B cell (primary cell): ENCODE data around the gene STAT1. TPM values are rescaled to one million over a fixed set of nuclear protein-coding genes. Genes with fewer than 3 reads are reported as not detected.

ENCODE experiments used
- ATAC-seq: fragments of 200-7000 bp; cut with Tn5 transposase; one replicate; pipeline ENCODE4 v1.10.0; 2021; ENCODE audit warnings: low read depth, mild to moderate bottlenecking, moderate number of reproducible peaks, moderate library complexity
- CTCF ChIA-PET: fragments of 350-600 bp; sonication (Branson Sonifier 250); formaldehyde crosslinking; loops from one replicate; lab custom pipeline; 2021; ENCODE audit warnings: antibody characterized with exemption, inconsistent platforms; lab: Charles Lee
- POLR2A ChIA-PET: fragments of 350-600 bp; sonication (Branson Sonifier 250); formaldehyde crosslinking; loops from one replicate; lab custom pipeline; 2021; ENCODE audit warnings: antibody characterized with exemption; lab: Charles Lee
- DNase-seq: peaks from one replicate; pipeline ENCODE4 v3.0.0; 2013
- H2AFZ ChIP-seq: 2 replicates; pipeline ENCODE4 v1.6.1; 2012; ENCODE audit warnings: mild to moderate bottlenecking, low read depth, low read length; ENCODE audit not compliant: insufficient read depth, poor library complexity, severe bottlenecking
- H3K27ac ChIP-seq, 2 donors: 1 replicate in 1 of 2; 2 replicates in 1 of 2; pipeline ENCODE4 v1.5.1; 2012 to 2013; ENCODE audit warnings: low read length in 2 of 2, mild to moderate bottlenecking in 2 of 2, moderate library complexity in 1 of 2
- H3K27me3 ChIP-seq, 4 experiments: fragments of 200-600 bp in 1 of 4; sonication (generic) in 1 of 4; replicated peaks in 1 of 4; 1 replicate in 2 of 4; 2 replicates in 2 of 4; pipeline versions ENCODE4 v1.6.1 to v1.7.0; 2013 to 2016; ENCODE audit warnings: low read length in 3 of 4, mild to moderate bottlenecking in 2 of 4, mixed read lengths in 1 of 4, moderate library complexity in 1 of 4; ENCODE audit not compliant: insufficient read depth in 4 of 4, control insufficient read depth in 3 of 4; ENCODE audit errors: control extremely low read depth in 1 of 4
- H3K36me3 ChIP-seq, 2 experiments: replicated peaks in 1 of 2; 1 replicate in 1 of 2; 2 replicates in 1 of 2; pipeline versions ENCODE4 v1.6.1 to v1.7.1; 2013; ENCODE audit warnings: low read length in 1 of 2; ENCODE audit not compliant: insufficient read depth in 2 of 2, control insufficient read depth in 1 of 2; ENCODE audit errors: control extremely low read depth in 1 of 2, extremely low read depth in 1 of 2
- H3K4me1 ChIP-seq, 2 donors: fragments of 200-600 bp in 1 of 2; sonication (generic) in 1 of 2; 1 replicate in 1 of 2; 2 replicates in 1 of 2; pipeline versions ENCODE4 v1.5.1 to v1.6.1; 2013 to 2017; ENCODE audit warnings: low read length in 2 of 2; ENCODE audit not compliant: control insufficient read depth in 2 of 2, insufficient read depth in 2 of 2
- H3K4me2 ChIP-seq: replicated peaks from 2 replicates; pipeline ENCODE3; 2012; ENCODE audit warnings: mild to moderate bottlenecking, low read depth, low read length; ENCODE audit not compliant: poor library complexity, severe bottlenecking
- H3K4me3 ChIP-seq, 5 experiments: fragments of 200-600 bp in 1 of 5; sonication (generic) in 1 of 5; 1 replicate in 3 of 5; 2 replicates in 2 of 5; pipeline versions ENCODE4 v1.5.1 to v1.7.0; 2011 to 2016; ENCODE audit warnings: low read length in 4 of 5, mild to moderate bottlenecking in 4 of 5, low read depth in 2 of 5, control low read depth in 1 of 5, moderate library complexity in 1 of 5; ENCODE audit not compliant: insufficient read depth in 1 of 5; ENCODE audit errors: control extremely low read depth in 1 of 5, extremely low read depth in 1 of 5
- H3K79me2 ChIP-seq: fragments of 200-600 bp; sonication (generic); one replicate; pipeline ENCODE4 v1.6.0; 2016; ENCODE audit warnings: low read length; ENCODE audit not compliant: control insufficient read depth, insufficient read depth
- H3K9ac ChIP-seq: fragments of 200-600 bp; sonication (generic); 2 replicates; pipeline ENCODE4 v1.6.1; 2017; ENCODE audit warnings: mild to moderate bottlenecking, low read length, moderate library complexity
- H3K9me3 ChIP-seq, 3 donors: one replicate each; pipeline versions ENCODE4 v1.6.1 to v1.7.1; 2013; ENCODE audit warnings: low read length in 2 of 3; ENCODE audit not compliant: control insufficient read depth in 2 of 3, insufficient read depth in 1 of 3; ENCODE audit errors: control extremely low read depth in 1 of 3
- H4K20me1 ChIP-seq: 2 replicates; pipeline ENCODE4 v1.6.0; 2012; ENCODE audit warnings: mild to moderate bottlenecking, low read length; ENCODE audit not compliant: insufficient read depth, control insufficient read depth, poor library complexity, severe bottlenecking
- H3K27ac Mint-ChIP-seq: one replicate; pipeline ENCODE4 v1.8.0; 2021; ENCODE audit warnings: mixed read lengths
- H3K27me3 Mint-ChIP-seq: one replicate; pipeline ENCODE4 v1.8.0; 2021; ENCODE audit warnings: mixed read lengths
- H3K4me1 Mint-ChIP-seq: one replicate; pipeline ENCODE4 v1.8.0; 2021; ENCODE audit warnings: mixed read lengths
- H3K4me3 Mint-ChIP-seq: one replicate; pipeline ENCODE4 v1.8.0; 2021; ENCODE audit warnings: mixed read lengths
- H3K9me3 Mint-ChIP-seq: one replicate; pipeline ENCODE4 v1.8.0; 2022; ENCODE audit warnings: mixed read lengths; ENCODE audit not compliant: insufficient read depth
- EZH2 ChIP-seq: IDR thresholded peaks from 2 replicates; pipeline ENCODE4 v1.6.1; 2012; ENCODE audit warnings: borderline replicate concordance, low read depth, mild to moderate bottlenecking, moderate library complexity, low read length; ENCODE audit not compliant: insufficient read depth, poor library complexity, severe bottlenecking
- WGBS: methylation state at CpG from one replicate; pipeline ENCODE4 v1.1.5; 2013; ENCODE audit warnings: missing lambda C conversion rate; ENCODE audit not compliant: insufficient coverage; 5-methylcytosine and 5-hydroxymethylcytosine counted together
- intact Hi-C: fragments of 100-400 bp; cut with micrococcal nuclease; formaldehyde crosslinking; loops from one replicate; pipeline ENCODE4 v1.10.0; 2022
- polyA plus RNA-seq: library from polyadenylated mRNA; depleted of rRNA; stranded (reverse); fragments of >200 nt; gene quantifications from 2 replicates; pipeline ENCODE4 v1.2.3, GENCODE V29; 2012
- total RNA-seq, 2 donors: library from RNA; stranded (reverse); fragments of 120-200 nt in 1 of 2; gene quantifications; 1 replicate in 1 of 2; 2 replicates in 1 of 2; pipeline versions ENCODE4 v1.2.3 to v1.2.4, GENCODE V29; 2013 to 2022
- TF ChIP-seq, protein P1 (sequence below): fragments of 200-600 bp; IDR thresholded peaks from one replicate; pipeline ENCODE4 v1.8.0; 2022; ENCODE audit warnings: antibody characterized with exemption, mild to moderate bottlenecking

Gene STAT1
- total and polyA plus RNA-seq, 2 donors (not counting 1 experiment from before 2014, with no cell fraction given): 20.5 to 50.9 TPM

DNA sequence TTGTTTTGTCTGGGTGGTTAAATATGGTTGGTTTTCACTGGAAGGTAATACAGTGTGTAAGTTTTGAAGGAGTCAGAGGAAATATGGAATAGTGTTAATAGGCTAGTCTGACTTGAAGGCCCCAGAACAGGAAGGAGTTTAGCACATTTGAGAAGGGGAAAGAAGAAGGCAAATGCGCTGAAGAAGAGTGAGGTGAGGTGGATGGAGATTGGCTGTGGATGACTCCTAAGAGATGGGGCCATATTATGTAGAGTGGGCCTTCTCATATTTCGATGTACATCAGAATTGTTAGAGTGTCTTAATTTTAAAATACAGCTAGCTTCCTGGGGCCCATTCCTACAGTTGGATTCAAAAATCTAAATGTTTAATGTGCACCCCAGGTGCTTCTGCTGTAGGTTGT, 72.4 kb downstream of the STAT1 start:
- H3K36me3 ChIP-seq: peaks cover 0 to 4% of the 10 kb centered on the region in 2 experiments
- no peaks in the 10 kb centered on the region for H3K27me3 ChIP-seq
- H3K9ac ChIP-seq: no peak overlapping the region
- no peak overlapping the region for H3K4me3 ChIP-seq
- no peak overlapping the region for H3K4me2 ChIP-seq
- no peaks in the 10 kb centered on the region for H3K9me3 ChIP-seq
- intact Hi-C loops: no loop called here
- ChIA-PET CTCF (no interaction called here), POLR2A (no interaction called here)
- no peaks in the 10 kb centered on the region for H3K4me1 ChIP-seq
- DNase-seq (no peak), ATAC-seq (no peak)
- no peak overlapping the region for H2AFZ ChIP-seq
- no peak for TF ChIP-seq EZH2
- Mint-ChIP-seq H3K27me3 (no peaks in the 10 kb centered on the region), H3K4me1 (peaks cover 4% of the 10 kb centered on the region), H3K27ac (no peak overlapping the region), H3K4me3 (no peak overlapping the region), H3K9me3 (no peaks in the 10 kb centered on the region)
- no peak overlapping the region for H3K27ac ChIP-seq
- no peaks in the 10 kb centered on the region for H4K20me1 ChIP-seq
- no peaks in the 10 kb centered on the region for H3K79me2 ChIP-seq
- WGBS: 94% methylated on average over 1 of the region's 2 CpGs

- peaks cover 5% of the 10 kb centered on the region for H3K4me1 Mint-ChIP-seq
- H3K4me2 ChIP-seq: no peak overlapping the region
- ChIA-PET CTCF (no interaction called here), POLR2A (no interaction called here)
- TF ChIP-seq EZH2: no peak
- TF ChIP-seq, protein P1, sequence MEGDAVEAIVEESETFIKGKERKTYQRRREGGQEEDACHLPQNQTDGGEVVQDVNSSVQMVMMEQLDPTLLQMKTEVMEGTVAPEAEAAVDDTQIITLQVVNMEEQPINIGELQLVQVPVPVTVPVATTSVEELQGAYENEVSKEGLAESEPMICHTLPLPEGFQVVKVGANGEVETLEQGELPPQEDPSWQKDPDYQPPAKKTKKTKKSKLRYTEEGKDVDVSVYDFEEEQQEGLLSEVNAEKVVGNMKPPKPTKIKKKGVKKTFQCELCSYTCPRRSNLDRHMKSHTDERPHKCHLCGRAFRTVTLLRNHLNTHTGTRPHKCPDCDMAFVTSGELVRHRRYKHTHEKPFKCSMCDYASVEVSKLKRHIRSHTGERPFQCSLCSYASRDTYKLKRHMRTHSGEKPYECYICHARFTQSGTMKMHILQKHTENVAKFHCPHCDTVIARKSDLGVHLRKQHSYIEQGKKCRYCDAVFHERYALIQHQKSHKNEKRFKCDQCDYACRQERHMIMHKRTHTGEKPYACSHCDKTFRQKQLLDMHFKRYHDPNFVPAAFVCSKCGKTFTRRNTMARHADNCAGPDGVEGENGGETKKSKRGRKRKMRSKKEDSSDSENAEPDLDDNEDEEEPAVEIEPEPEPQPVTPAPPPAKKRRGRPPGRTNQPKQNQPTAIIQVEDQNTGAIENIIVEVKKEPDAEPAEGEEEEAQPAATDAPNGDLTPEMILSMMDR: no peak
- H3K9me3 Mint-ChIP-seq: no peaks in the 10 kb centered on the region
- H3K36me3 ChIP-seq: peaks cover 0 to 4% of the 10 kb centered on the region in 2 experiments
- no peak overlapping the region for H3K4me3 ChIP-seq
- no peak for DNase-seq
- H3K79me2 ChIP-seq: no peaks in the 10 kb centered on the region
- H3K27ac ChIP-seq: no peak overlapping the region
- no peaks in the 10 kb centered on the region for H3K27me3 ChIP-seq
- no peaks in the 10 kb centered on the region for H4K20me1 ChIP-seq
- H3K9me3 ChIP-seq: no peaks in the 10 kb centered on the region
- H3K9ac ChIP-seq: no peak overlapping the region
- no peaks in the 10 kb centered on the region for H3K4me1 ChIP-seq
- intact Hi-C loops: no loop called here
- no peaks in the 10 kb centered on the region for H3K27me3 Mint-ChIP-seq
- ATAC-seq: no peak
- H2AFZ ChIP-seq: no peak overlapping the region
- no peak overlapping the region for H3K27ac Mint-ChIP-seq
- H3K4me3 Mint-ChIP-seq: no peak overlapping the region
- WGBS: no CpG with 5 or more reads among the region's 1 CpG
These were observed 73.5 kb downstream of the STAT1 start for GRCh38 chr2:190940454-190940853.
